SK-N-MC (cell line): ENCODE results near the gene CDH4.

Experiments
- DNase-seq: peaks from one replicate; pipeline ENCODE4 v3.0.0-alpha.2; 2011; ENCODE audit warnings: low read depth, low spot score
- H3K27ac ChIP-seq: fragments of 200-600 bp; sonication (generic); 2 replicates; pipeline ENCODE4 v1.5.1; 2016; ENCODE audit warnings: mixed run types
- H3K36me3 ChIP-seq: fragments of 200-600 bp; sonication (generic); 2 replicates; pipeline ENCODE4 v1.6.1; 2017; ENCODE audit warnings: antibody characterized with exemption, low read length, mixed read lengths; ENCODE audit not compliant: insufficient read depth
- H3K4me3 ChIP-seq: fragments of 200-600 bp; sonication (generic); 2 replicates; pipeline ENCODE4 v1.5.1; 2016
- H3K9ac ChIP-seq: fragments of 200-600 bp; sonication (generic); 2 replicates; pipeline ENCODE4 v1.8.0; 2017; ENCODE audit warnings: mixed run types, mixed read lengths; ENCODE audit not compliant: insufficient read length
- H3K9me3 ChIP-seq: fragments of 200-600 bp; sonication (generic); 2 replicates; pipeline ENCODE4 v1.6.1; 2017; ENCODE audit warnings: low read depth, mild to moderate bottlenecking, antibody characterized with exemption, low read length, moderate library complexity, mixed read lengths
- EZH2 ChIP-seq: fragments of 200-600 bp; sonication (generic); IDR thresholded peaks from one replicate; pipeline ENCODE4 v1.6.1; 2017; ENCODE audit warnings: antibody characterized with exemption
- FOXP2 ChIP-seq: optimal IDR thresholded peaks from 2 replicates; pipeline ENCODE3; 2011; ENCODE audit warnings: mild to moderate bottlenecking, moderate library complexity; ENCODE audit not compliant: insufficient read depth; ENCODE audit errors: extremely low read length, control extremely low read depth
- POLR2AphosphoS5 ChIP-seq: IDR thresholded peaks from 2 replicates; pipeline ENCODE4 v1.6.1; 2012; ENCODE audit warnings: mild to moderate bottlenecking, low read depth, low read length, borderline replicate concordance

The CDH4 gene

GRCh38 chr20:61775423-61775822 lies 523.4 kb downstream of the CDH4 start:
- no peak for DNase-seq
- Histone ChIP-seq H3K9me3 (no peaks in the 10 kb centered on the region), H3K27ac (no peak overlapping the region), H3K4me3 (no peak overlapping the region), H3K9ac (no peak overlapping the region), H3K36me3 (no peaks in the 10 kb centered on the region)
- TF ChIP-seq FOXP2 (no peak), POLR2AphosphoS5 (no peak), EZH2 (no peak)

GRCh38 chr20:61776491-61777075 lies 524.5 kb downstream of the CDH4 start:
- Histone ChIP-seq H3K9ac (no peak overlapping the region), H3K36me3 (no peaks in the 10 kb centered on the region), H3K4me3 (no peak overlapping the region), H3K27ac (no peak overlapping the region), H3K9me3 (no peaks in the 10 kb centered on the region)
- no peak for DNase-seq
- TF ChIP-seq FOXP2 (no peak), POLR2AphosphoS5 (no peak), EZH2 (no peak)

- no peak for TF ChIP-seq FOXP2
- no peak for TF ChIP-seq POLR2AphosphoS5
- TF ChIP-seq EZH2 = no peak
- no peak overlapping the region for H3K9ac ChIP-seq
- no peak for DNase-seq
- H3K9me3 ChIP-seq = no peaks in the 10 kb centered on the region
- no peaks in the 10 kb centered on the region for H3K36me3 ChIP-seq
- H3K27ac ChIP-seq = no peak overlapping the region
- no peak overlapping the region for H3K4me3 ChIP-seq
Measured at GRCh38 chr20:61777773-61778494, 525.9 kb downstream of the CDH4 start.

- H3K27ac ChIP-seq = no peak overlapping the region
- no peaks in the 10 kb centered on the region for H3K36me3 ChIP-seq
- no peak overlapping the region for H3K9ac ChIP-seq
- TF ChIP-seq POLR2AphosphoS5 (no peak), FOXP2 (no peak), EZH2 (no peak)
- H3K9me3 ChIP-seq = no peaks in the 10 kb centered on the region
- no peak overlapping the region for H3K4me3 ChIP-seq
- DNase-seq = no peak
Measured at GRCh38 chr20:61778495-61778863, 526.4 kb downstream of the CDH4 start.

- DNase-seq = no peak
- H3K9ac ChIP-seq = no peak overlapping the region
- TF ChIP-seq FOXP2 (no peak), POLR2AphosphoS5 (no peak), EZH2 (no peak)
- H3K36me3 ChIP-seq = no peaks in the 10 kb centered on the region
- no peak overlapping the region for H3K27ac ChIP-seq
- H3K9me3 ChIP-seq = no peaks in the 10 kb centered on the region
- H3K4me3 ChIP-seq = no peak overlapping the region
Measured at GRCh38 chr20:61779176-61779965, 527.3 kb downstream of the CDH4 start.

GRCh38 chr20:61780066-61780465 lies 528.0 kb downstream of the CDH4 start:
- no peaks in the 10 kb centered on the region for H3K9me3 ChIP-seq
- TF ChIP-seq POLR2AphosphoS5 = no peak
- TF ChIP-seq EZH2 = no peak
- TF ChIP-seq FOXP2 = no peak
- no peak for DNase-seq
- no peak overlapping the region for H3K27ac ChIP-seq
- no peaks in the 10 kb centered on the region for H3K36me3 ChIP-seq
- no peak overlapping the region for H3K4me3 ChIP-seq
- no peak overlapping the region for H3K9ac ChIP-seq

GRCh38 chr20:61784801-61785566 lies 532.9 kb downstream of the CDH4 start:
- Histone ChIP-seq H3K9ac (no peak overlapping the region), H3K36me3 (no peaks in the 10 kb centered on the region), H3K4me3 (no peak overlapping the region), H3K27ac (no peak overlapping the region), H3K9me3 (no peaks in the 10 kb centered on the region)
- no peak for TF ChIP-seq EZH2
- TF ChIP-seq POLR2AphosphoS5 = no peak
- no peak for TF ChIP-seq FOXP2
- no peak for DNase-seq

GRCh38 chr20:61785567-61785816 lies 533.4 kb downstream of the CDH4 start:
- Histone ChIP-seq H3K4me3 (no peak overlapping the region), H3K36me3 (no peaks in the 10 kb centered on the region), H3K9me3 (no peaks in the 10 kb centered on the region), H3K9ac (no peak overlapping the region), H3K27ac (no peak overlapping the region)
- DNase-seq = no peak
- TF ChIP-seq POLR2AphosphoS5 = no peak
- no peak for TF ChIP-seq EZH2
